SU-DHL-6 (cell line): ENCODE results near the gene LMNA.
"Not testable (repeated sequence)": the region's sequence is repeated elsewhere in the genome, so short reads cannot be mapped to it uniquely, and the experiment has no call there.

Experiments used
- H2AFZ ChIP-seq: fragments of 200-600 bp; sonication (generic); 2 replicates; pipeline ENCODE4 v1.6.1; 2014; ENCODE audit warnings: low read depth, mild to moderate bottlenecking, moderate library complexity, mixed read lengths, antibody characterized with exemption, low read length; ENCODE audit not compliant: severe bottlenecking
- H3F3A ChIP-seq: fragments of 200-600 bp; shearing (Covaris generic); 2 replicates; pipeline ENCODE4 v1.6.0; 2016; ENCODE audit warnings: antibody characterized with exemption, mild to moderate bottlenecking; ENCODE audit not compliant: insufficient read depth
- H3K27ac ChIP-seq: fragments of 200-600 bp; sonication (generic); 2 replicates; pipeline ENCODE4 v1.5.1; 2016; ENCODE audit warnings: low read depth, mild to moderate bottlenecking, low read length, moderate library complexity, mixed read lengths
- H3K27me3 ChIP-seq: fragments of 200-600 bp; sonication (generic), shearing (Covaris generic); 2 replicates; pipeline ENCODE4 v1.6.0; 2014; ENCODE audit warnings: mild to moderate bottlenecking, low read length
- H3K36me3 ChIP-seq: fragments of 200-600 bp; sonication (generic); 2 replicates; pipeline ENCODE4 v1.6.1; 2014; ENCODE audit warnings: mild to moderate bottlenecking, low read length, mixed read lengths
- H3K4me2 ChIP-seq: fragments of 300-600, 200-600 bp; shearing (Covaris generic), sonication (generic); 2 replicates; pipeline ENCODE4 v1.6.0; 2014; ENCODE audit warnings: low read length, low read depth, mild to moderate bottlenecking; ENCODE audit not compliant: poor library complexity, severe bottlenecking
- H3K4me3 ChIP-seq: fragments of 200-600 bp; sonication (generic); 2 replicates; pipeline ENCODE4 v1.5.1; 2014; ENCODE audit warnings: antibody characterized with exemption, low read length, mild to moderate bottlenecking, mixed read lengths; ENCODE audit not compliant: insufficient read depth, poor library complexity, severe bottlenecking
- H3K79me2 ChIP-seq: fragments of 200-600 bp; sonication (generic); 2 replicates; pipeline ENCODE4 v1.6.1; 2014; ENCODE audit warnings: mild to moderate bottlenecking, low read length, moderate library complexity; ENCODE audit not compliant: insufficient read depth
- H3K9ac ChIP-seq: fragments of 200-600 bp; sonication (generic); 2 replicates; pipeline ENCODE4 v1.7.0; 2014; ENCODE audit warnings: mild to moderate bottlenecking, low read length
- H3K9me2 ChIP-seq: fragments of 200-600 bp; sonication (generic); replicated peaks from 2 replicates; pipeline ENCODE4 v1.6.1; 2014; ENCODE audit warnings: low read length; ENCODE audit not compliant: insufficient read depth
- H3K9me3 ChIP-seq: fragments of 200-600 bp; sonication (generic); 2 replicates; pipeline ENCODE4 v1.6.1; 2014; ENCODE audit warnings: low read length, mixed read lengths; ENCODE audit not compliant: insufficient read depth
- H4K20me1 ChIP-seq: fragments of 200-600 bp; sonication (generic); 2 replicates; pipeline ENCODE4 v1.6.1; 2014; ENCODE audit warnings: low read depth, mild to moderate bottlenecking, antibody characterized with exemption, low read length, moderate library complexity, mixed read lengths
- EZH2phosphoT487 ChIP-seq: fragments of 200-600 bp; sonication (generic), shearing (Covaris generic); conservative IDR thresholded peaks from 2 replicates; pipeline ENCODE4 v1.6.1; 2018; ENCODE audit warnings: mild to moderate bottlenecking, antibody characterized with exemption, low read length, moderate library complexity, mixed read lengths
- TF ChIP-seq, protein P1 (sequence below): fragments of 200-600 bp; sonication (generic); IDR thresholded peaks from one replicate; pipeline ENCODE4 v1.5.1; 2017; ENCODE audit warnings: antibody characterized with exemption, mild to moderate bottlenecking, low read length, moderate library complexity; ENCODE audit not compliant: insufficient read depth, poor library complexity, severe bottlenecking

Gene LMNA

DNA sequence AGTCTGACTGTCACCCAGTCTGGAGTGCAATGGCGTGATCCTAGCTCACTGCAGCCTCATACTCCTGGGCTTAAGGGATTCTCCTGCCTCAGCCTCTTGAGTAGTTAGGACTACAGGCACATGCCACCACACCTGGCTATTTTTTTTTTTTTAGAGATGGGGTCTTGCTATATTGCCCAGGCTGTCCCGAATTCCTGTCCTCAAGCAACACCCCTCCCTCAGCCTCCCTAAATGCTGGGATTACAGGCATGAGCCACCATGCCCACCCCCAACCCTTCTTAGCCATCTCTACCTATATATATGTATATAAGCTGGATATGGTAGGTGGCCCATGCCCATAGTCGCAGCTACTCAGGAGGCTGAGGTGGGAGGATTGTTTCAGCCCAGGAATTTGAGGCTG lies 66.0 kb downstream of the LMNA start:
- no peaks in the 10 kb centered on the region for H3K36me3 ChIP-seq
- no peaks in the 10 kb centered on the region for H3K9me3 ChIP-seq
- no peak overlapping the region for H3K4me3 ChIP-seq
- H3K79me2 ChIP-seq, result no peaks in the 10 kb centered on the region
- TF ChIP-seq, protein P1, sequence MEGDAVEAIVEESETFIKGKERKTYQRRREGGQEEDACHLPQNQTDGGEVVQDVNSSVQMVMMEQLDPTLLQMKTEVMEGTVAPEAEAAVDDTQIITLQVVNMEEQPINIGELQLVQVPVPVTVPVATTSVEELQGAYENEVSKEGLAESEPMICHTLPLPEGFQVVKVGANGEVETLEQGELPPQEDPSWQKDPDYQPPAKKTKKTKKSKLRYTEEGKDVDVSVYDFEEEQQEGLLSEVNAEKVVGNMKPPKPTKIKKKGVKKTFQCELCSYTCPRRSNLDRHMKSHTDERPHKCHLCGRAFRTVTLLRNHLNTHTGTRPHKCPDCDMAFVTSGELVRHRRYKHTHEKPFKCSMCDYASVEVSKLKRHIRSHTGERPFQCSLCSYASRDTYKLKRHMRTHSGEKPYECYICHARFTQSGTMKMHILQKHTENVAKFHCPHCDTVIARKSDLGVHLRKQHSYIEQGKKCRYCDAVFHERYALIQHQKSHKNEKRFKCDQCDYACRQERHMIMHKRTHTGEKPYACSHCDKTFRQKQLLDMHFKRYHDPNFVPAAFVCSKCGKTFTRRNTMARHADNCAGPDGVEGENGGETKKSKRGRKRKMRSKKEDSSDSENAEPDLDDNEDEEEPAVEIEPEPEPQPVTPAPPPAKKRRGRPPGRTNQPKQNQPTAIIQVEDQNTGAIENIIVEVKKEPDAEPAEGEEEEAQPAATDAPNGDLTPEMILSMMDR, result no peak
- no peak for TF ChIP-seq EZH2phosphoT487
- H3K9me2 ChIP-seq, result no peaks in the 10 kb centered on the region
- H2AFZ ChIP-seq, result no peak overlapping the region
- no peak overlapping the region for H3K27ac ChIP-seq
- H4K20me1 ChIP-seq, result no peaks in the 10 kb centered on the region
- no peaks in the 10 kb centered on the region for H3K27me3 ChIP-seq
- no peak overlapping the region for H3K4me2 ChIP-seq
- no peak overlapping the region for H3K9ac ChIP-seq
- 0 out of 2 replicates have a peak, but pooled peaks cover 6% of the 10 kb centered on the region for H3F3A ChIP-seq

GRCh38 chr1:156181391-156181924 lies 66.9 kb downstream of the LMNA start:
- H3K79me2 ChIP-seq, H2AFZ ChIP-seq, H3K4me2 ChIP-seq, H3F3A ChIP-seq, H3K4me3 ChIP-seq, H3K9me2 ChIP-seq, H3K27ac ChIP-seq, H3K36me3 ChIP-seq, H3K9ac ChIP-seq, H4K20me1 ChIP-seq, H3K27me3 ChIP-seq, H3K9me3 ChIP-seq: not testable (repeated sequence)

- not testable (repeated sequence) for H3K4me2 ChIP-seq, H3K27me3 ChIP-seq, H3K27ac ChIP-seq, H3F3A ChIP-seq, H3K36me3 ChIP-seq, H3K9me3 ChIP-seq, H3K9me2 ChIP-seq, H2AFZ ChIP-seq, H3K79me2 ChIP-seq, H4K20me1 ChIP-seq, H3K4me3 ChIP-seq, H3K9ac ChIP-seq
Observed at GRCh38 chr1:156182010-156182779, 67.7 kb downstream of the LMNA start.

DNA sequence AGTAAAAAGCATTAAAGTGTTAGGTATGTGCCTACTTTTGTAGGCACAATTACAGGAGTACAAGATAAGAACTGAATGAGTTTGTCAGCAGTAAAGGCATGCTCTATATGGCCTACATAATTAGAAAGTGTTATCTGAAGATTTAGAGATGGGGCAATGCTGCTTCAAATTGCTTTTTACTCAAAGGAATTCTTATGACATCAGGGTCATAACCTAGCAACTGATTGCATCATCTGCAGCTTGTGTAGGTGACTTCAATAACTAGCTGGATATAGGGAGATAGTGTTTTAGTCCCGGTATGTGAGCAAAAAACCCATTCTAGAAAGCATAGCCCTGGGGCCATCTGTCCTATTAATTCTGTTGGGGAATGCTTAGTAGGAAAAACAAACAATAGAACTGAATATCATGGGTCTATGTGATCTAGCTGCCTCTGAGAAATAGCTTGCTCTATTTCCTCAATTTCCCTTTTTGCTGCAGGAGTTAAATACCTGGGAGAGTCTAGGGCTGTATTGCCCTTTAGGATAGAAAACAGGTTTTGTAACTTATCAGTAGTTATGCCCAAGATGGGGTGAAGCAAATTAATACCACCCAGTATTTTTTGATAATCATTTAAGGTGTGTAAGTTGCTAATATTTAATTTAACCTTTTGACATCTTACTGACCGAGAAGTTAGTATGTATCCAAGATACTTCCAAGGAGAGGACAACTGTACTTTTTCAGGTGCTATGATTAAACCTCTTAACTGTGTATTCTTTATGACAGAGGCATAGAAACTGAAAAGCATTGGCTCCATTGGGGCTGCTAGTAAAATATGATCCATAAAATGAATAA lies 72.1 kb downstream of the LMNA start:
- H3K79me2 ChIP-seq, H3K4me3 ChIP-seq, H3K9me2 ChIP-seq, H3F3A ChIP-seq, H3K9ac ChIP-seq, H2AFZ ChIP-seq, H3K36me3 ChIP-seq, H4K20me1 ChIP-seq, H3K9me3 ChIP-seq, H3K4me2 ChIP-seq, H3K27ac ChIP-seq, H3K27me3 ChIP-seq: not testable (repeated sequence)
